Kidney (tissue), 14 donors: ENCODE data around the gene CALHM2. TPM values are rescaled to one million over a fixed set of nuclear protein-coding genes. Genes with fewer than 3 reads are reported as not detected.
A peak's percentile ranks its signal among the peaks of the same experiment; 100 is the strongest.

Experiments used
- DNase-seq, 5 donors: peaks; one replicate each; pipeline ENCODE4 v3.0.0-alpha.2; 2013 to 2020
- FAIRE-seq: peaks from 2 replicates; lab custom pipeline; 2012; peaks lifted over from hg19 to GRCh38; lab: Jason Lieb, UNC
- H3K27ac ChIP-seq, 2 donors: one replicate each; pipeline ENCODE4 v1.7.0; 2013; ENCODE audit warnings: low read depth in 2 of 2, low read length in 2 of 2, inconsistent platforms in 1 of 2
- H3K27me3 ChIP-seq: one replicate; pipeline ENCODE4 v1.7.1; 2013; ENCODE audit warnings: low read length, inconsistent platforms; ENCODE audit not compliant: control insufficient read depth, insufficient read depth
- H3K36me3 ChIP-seq, 3 donors: one replicate each; pipeline versions ENCODE4 v1.7.0 to v1.7.1; 2013; ENCODE audit warnings: low read length in 3 of 3, control low read depth in 1 of 3, inconsistent platforms in 1 of 3; ENCODE audit not compliant: insufficient read depth in 3 of 3, control insufficient read depth in 2 of 3
- H3K4me1 ChIP-seq, 3 donors: one replicate each; pipeline versions ENCODE4 v1.7.0 to v1.7.1; 2013; ENCODE audit warnings: low read length in 3 of 3, inconsistent platforms in 1 of 3, low read depth in 1 of 3; ENCODE audit not compliant: control insufficient read depth in 2 of 3, insufficient read depth in 2 of 3
- H3K4me3 ChIP-seq, 3 donors: one replicate each; pipeline versions ENCODE4 v1.7.0 to v1.8.1; 2013; ENCODE audit warnings: low read length in 3 of 3, control low read depth in 1 of 3, inconsistent platforms in 1 of 3
- H3K9ac ChIP-seq, 3 donors: one replicate each; pipeline versions ENCODE4 v1.7.0 to v1.7.1; 2013; ENCODE audit warnings: low read length in 3 of 3, control low read depth in 1 of 3, inconsistent platforms in 1 of 3
- H3K9me3 ChIP-seq, 3 donors: one replicate each; pipeline versions ENCODE4 v1.7.0 to v1.7.1; 2013; ENCODE audit warnings: low read length in 3 of 3, control low read depth in 1 of 3, inconsistent platforms in 1 of 3; ENCODE audit not compliant: control insufficient read depth in 2 of 3, insufficient read depth in 1 of 3
- CTCF ChIP-seq: IDR thresholded peaks from 3 replicates; pipeline ENCODE4 v1.5.1; 2012; ENCODE audit warnings: mild to moderate bottlenecking, moderate library complexity, borderline replicate concordance; ENCODE audit not compliant: insufficient read depth; ENCODE audit errors: extremely low read depth
- intact Hi-C: fragments of 100-400 bp; cut with DNase I; formaldehyde crosslinking; loops from one replicate; pipeline ENCODE4 v1.11.1; 2022
- polyA plus RNA-seq: library from polyadenylated mRNA; stranded (reverse); fragments of 350-450 nt; fragmentation: Illumina TruSeq; extraction: RNeasy Lipid Tissue Mini Kit (QIAGEN cat#74804); gene quantifications from one replicate; pipeline ENCODE4 v1.2.3, GENCODE V29; 2014; ENCODE audit warnings: low read depth, low replicate concordance; ENCODE audit not compliant: insufficient read depth
- total RNA-seq: library from RNA; stranded (reverse); fragmentation: NEBNext Ultra II Directional; extraction: Animal tissue kit (Norgen Biotek cat#: 25700); gene quantifications from one replicate; pipeline ENCODE4 v1.2.1, GENCODE V29; 2021
- donor health status: control.
- donor health status: control.
- donor health status: control.
- donor health status: control.
- donor health status: control.
- donor health status: DM: yes; HTN: yes; CAD: no.
- donor health status: Normal renal cell carcinoma (clear cell type).

CALHM2 gene
- total and polyA plus RNA-seq, 2 donors from 2014 or later, result 8.0 to 26.0 TPM

DNA sequence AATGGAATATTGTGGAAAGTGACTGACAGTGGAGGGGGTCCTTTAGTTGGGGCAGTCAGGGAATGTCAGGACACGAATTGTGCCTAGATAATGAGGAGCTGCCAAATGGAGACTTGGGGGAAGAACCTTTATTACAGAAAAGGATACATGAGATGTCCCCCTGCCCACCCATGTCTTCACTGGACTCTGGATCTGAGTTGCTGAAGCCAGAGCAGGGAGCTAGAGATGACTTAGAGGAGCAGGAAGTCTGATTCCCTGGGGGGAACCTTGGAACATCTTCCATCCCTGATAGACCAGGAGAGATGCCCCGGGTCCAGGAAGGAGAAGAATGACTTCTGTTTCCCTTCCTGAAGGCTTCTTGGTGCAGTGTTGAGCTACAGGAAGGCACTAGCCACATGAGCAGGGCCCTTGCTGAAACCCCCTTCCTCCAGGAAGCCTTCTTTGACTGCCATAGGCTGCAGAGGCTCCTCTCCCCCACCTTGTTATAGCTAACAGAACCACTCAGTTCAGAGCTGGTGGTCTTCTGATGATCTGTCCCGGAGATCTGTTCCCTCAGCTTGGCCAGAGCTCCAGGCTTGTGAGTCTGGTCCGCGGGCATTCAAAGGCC is 40.6 kb upstream of the CALHM2 start:
- DNase-seq (no peak), FAIRE-seq (no peak)
- H3K36me3 ChIP-seq, result no peaks in the 10 kb centered on the region
- TF ChIP-seq CTCF, result no peak
- intact Hi-C loops, result no loop called here
- peaks cover 0 to 4% (median 2%) of the 10 kb centered on the region in 3 donors for H3K4me1 ChIP-seq
- H3K9me3 ChIP-seq, result no peaks in the 10 kb centered on the region
- no peak overlapping the region for H3K27ac ChIP-seq
- no peak overlapping the region for H3K4me3 ChIP-seq
- H3K9ac ChIP-seq, result no peak overlapping the region
- peaks cover 2% of the 10 kb centered on the region for H3K27me3 ChIP-seq

DNA sequence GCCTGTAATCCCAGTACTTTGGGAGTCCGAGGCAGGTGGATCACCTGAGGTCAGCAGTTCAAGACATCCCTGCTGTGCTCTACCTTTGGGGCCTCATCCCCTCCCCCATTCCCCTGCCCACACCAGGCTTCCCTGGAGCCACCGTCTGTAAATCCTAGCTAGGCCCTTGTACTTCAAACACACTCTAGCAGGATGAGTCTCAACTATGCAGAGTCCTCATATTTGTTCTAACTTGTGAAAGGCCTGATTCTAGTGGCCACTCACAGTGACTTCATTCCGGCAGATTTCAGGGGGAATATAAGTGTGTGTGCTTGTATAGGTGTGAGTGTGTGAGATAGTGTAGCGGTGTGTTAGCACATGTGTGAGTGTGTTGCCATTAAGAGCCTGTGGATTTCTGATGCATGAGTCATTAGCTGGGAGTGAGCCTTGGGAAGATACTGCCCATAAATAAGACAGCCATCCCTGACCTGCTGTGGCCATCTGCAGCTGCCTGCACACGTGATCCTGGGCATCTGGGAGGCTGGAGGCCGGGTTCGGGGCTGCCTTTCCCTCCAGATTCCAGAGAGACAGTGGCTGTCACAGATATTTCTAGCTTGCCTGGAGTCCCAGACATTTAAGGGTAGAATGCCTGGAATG is 39.7 kb upstream of the CALHM2 start:
- FAIRE-seq (no peak), DNase-seq (peak; percentile 74 to 86 (median 80))

GRCh38 chr10:103490986-103491314 is 38.8 kb upstream of the CALHM2 start:
- Histone ChIP-seq H3K9ac (no peak overlapping the region), H3K27ac (no peak overlapping the region), H3K9me3 (no peaks in the 10 kb centered on the region), H3K36me3 (no peaks in the 10 kb centered on the region), H3K4me3 (no peak overlapping the region), H3K4me1 (peaks cover 0 to 4% (median 2%) of the 10 kb centered on the region in 3 donors), H3K27me3 (peaks cover 2% of the 10 kb centered on the region)
- DNase-seq, result no peak
- TF ChIP-seq CTCF, result no peak
- no peak for FAIRE-seq
- intact Hi-C loops, result no loop called here

More for the DNA sequence above, 39.7 kb upstream of the CALHM2 start:
- Histone ChIP-seq H3K27me3 (peaks cover 2% of the 10 kb centered on the region), H3K4me1 (peaks cover 0 to 4% (median 2%) of the 10 kb centered on the region in 3 donors), H3K9me3 (no peaks in the 10 kb centered on the region), H3K27ac (no peak overlapping the region), H3K9ac (no peak overlapping the region), H3K4me3 (no peak overlapping the region), H3K36me3 (no peaks in the 10 kb centered on the region)
- intact Hi-C loops, result no loop called here
- no peak for TF ChIP-seq CTCF
